OCI-LY3 (cell line): ENCODE measurements around the gene RAB20.
"Not testable (repeated sequence)": the region's sequence is repeated elsewhere in the genome, so short reads cannot be mapped to it uniquely, and the experiment has no call there.

Source experiments
- H2AFZ ChIP-seq: fragments of 200-600, 300-600 bp; shearing (Covaris generic); 2 replicates; pipeline ENCODE4 v1.6.0; 2014; ENCODE audit warnings: antibody characterized with exemption, low read depth, low read length
- H3K27ac ChIP-seq: fragments of 200-600, 300-600 bp; sonication (generic); 2 replicates; pipeline ENCODE4 v1.5.1; 2014; ENCODE audit warnings: mild to moderate bottlenecking, low read length, moderate library complexity, mixed read lengths
- H3K27me3 ChIP-seq: fragments of 200-600, 300-600 bp; sonication (generic); 2 replicates; pipeline ENCODE4 v1.6.1; 2014; ENCODE audit warnings: low read depth, low read length, mixed read lengths
- H3K36me3 ChIP-seq: fragments of 200-600, 300-600 bp; sonication (generic); replicated peaks from 2 replicates; pipeline ENCODE3; 2014; ENCODE audit warnings: low read depth, low read length, mixed read lengths
- H3K4me1 ChIP-seq: fragments of 300-600, 200-600 bp; sonication (generic); 2 replicates; pipeline ENCODE4 v1.6.1; 2014; ENCODE audit warnings: low read length, mixed read lengths
- H3K4me2 ChIP-seq: fragments of 200-600, 300-600 bp; sonication (generic); 2 replicates; pipeline ENCODE4 v1.6.1; 2014; ENCODE audit warnings: low read length, mixed read lengths
- H3K4me3 ChIP-seq: fragments of 300-600, 200-600 bp; sonication (generic); 2 replicates; pipeline ENCODE4 v1.5.1; 2014; ENCODE audit warnings: antibody characterized with exemption, mild to moderate bottlenecking, low read length, moderate library complexity
- H3K79me2 ChIP-seq: fragments of 300-600, 200-600 bp; shearing (Covaris generic); 2 replicates; pipeline ENCODE4 v1.6.1; 2014; ENCODE audit warnings: mild to moderate bottlenecking, low read length, mixed read lengths
- H3K9ac ChIP-seq: fragments of 300-600, 200-600 bp; shearing (Covaris generic); 2 replicates; pipeline ENCODE4 v1.6.0; 2014; ENCODE audit warnings: mild to moderate bottlenecking, low read length, moderate library complexity
- H3K9me3 ChIP-seq: fragments of 200-600, 300-600 bp; shearing (Covaris generic); 2 replicates; pipeline ENCODE4 v1.6.1; 2014; ENCODE audit warnings: low read length, mixed read lengths; ENCODE audit not compliant: insufficient read depth
- H4K20me1 ChIP-seq: fragments of 200-600, 300-600 bp; sonication (generic); 2 replicates; pipeline ENCODE4 v1.6.1; 2016; ENCODE audit warnings: low read length, mixed read lengths; ENCODE audit not compliant: insufficient read depth
- EZH2phosphoT487 ChIP-seq: fragments of 200-600 bp; shearing (Covaris generic); IDR thresholded peaks from 2 replicates; pipeline ENCODE4 v1.6.1; 2018; ENCODE audit warnings: antibody characterized with exemption, mixed run types, low read depth
- TF ChIP-seq, protein P1 (sequence below): fragments of 200-600, 300-600 bp; sonication (generic); IDR thresholded peaks from 2 replicates; pipeline ENCODE4 v1.5.1; 2014; ENCODE audit warnings: antibody characterized with exemption, low read length, low read depth

RAB20 gene

DNA sequence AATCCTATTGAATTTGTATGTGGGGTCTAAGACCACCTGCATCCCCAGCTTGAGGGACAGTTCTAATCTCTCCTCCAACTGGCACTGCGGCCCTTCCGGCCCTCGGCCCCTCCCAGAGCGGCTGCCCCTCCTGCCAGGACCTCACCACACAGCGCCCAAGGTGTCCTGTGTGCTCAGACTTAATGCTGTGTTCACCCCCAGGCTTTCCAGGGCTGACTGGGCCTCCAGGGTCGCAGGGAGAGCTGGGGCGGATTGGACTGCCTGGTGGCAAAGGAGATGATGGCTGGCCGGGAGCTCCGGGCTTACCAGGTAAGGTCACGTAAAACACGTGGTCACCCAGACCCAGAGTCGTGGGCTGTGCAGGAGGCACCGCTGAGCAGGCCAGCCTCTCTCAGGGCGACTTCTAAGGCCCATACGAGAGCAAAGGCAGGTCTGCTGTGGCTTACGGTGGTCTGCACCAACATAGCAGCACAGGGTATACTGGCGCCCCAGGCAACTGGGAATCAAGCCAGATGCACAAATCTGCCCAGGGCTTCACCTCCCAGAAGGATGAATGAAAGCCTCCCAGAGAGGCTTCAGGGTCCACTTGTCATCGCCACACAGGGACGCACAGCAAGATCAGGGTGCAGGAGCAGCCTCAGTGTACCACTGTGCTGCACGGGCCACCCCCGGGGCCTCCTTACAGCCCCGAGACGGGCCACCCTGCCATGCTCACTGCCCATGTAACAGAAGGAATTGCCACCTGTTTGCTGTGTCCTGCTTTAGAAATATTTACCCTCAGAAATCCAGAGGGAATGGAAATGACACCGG lies 69.4 kb downstream of the RAB20 start:
- Histone ChIP-seq H2AFZ (no peak overlapping the region), H3K9me3 (no peaks in the 10 kb centered on the region), H3K36me3 (no peaks in the 10 kb centered on the region), H3K27me3 (0 out of 2 replicates have a peak, but pooled peaks cover 5% of the 10 kb centered on the region), H3K4me3 (no peak overlapping the region), H3K4me2 (no peak overlapping the region), H3K4me1 (no peaks in the 10 kb centered on the region), H3K79me2 (no peaks in the 10 kb centered on the region), H3K27ac (no peak overlapping the region), H4K20me1 (no peaks in the 10 kb centered on the region), H3K9ac (no peak overlapping the region)
- TF ChIP-seq EZH2phosphoT487: no peak
- TF ChIP-seq, protein P1, sequence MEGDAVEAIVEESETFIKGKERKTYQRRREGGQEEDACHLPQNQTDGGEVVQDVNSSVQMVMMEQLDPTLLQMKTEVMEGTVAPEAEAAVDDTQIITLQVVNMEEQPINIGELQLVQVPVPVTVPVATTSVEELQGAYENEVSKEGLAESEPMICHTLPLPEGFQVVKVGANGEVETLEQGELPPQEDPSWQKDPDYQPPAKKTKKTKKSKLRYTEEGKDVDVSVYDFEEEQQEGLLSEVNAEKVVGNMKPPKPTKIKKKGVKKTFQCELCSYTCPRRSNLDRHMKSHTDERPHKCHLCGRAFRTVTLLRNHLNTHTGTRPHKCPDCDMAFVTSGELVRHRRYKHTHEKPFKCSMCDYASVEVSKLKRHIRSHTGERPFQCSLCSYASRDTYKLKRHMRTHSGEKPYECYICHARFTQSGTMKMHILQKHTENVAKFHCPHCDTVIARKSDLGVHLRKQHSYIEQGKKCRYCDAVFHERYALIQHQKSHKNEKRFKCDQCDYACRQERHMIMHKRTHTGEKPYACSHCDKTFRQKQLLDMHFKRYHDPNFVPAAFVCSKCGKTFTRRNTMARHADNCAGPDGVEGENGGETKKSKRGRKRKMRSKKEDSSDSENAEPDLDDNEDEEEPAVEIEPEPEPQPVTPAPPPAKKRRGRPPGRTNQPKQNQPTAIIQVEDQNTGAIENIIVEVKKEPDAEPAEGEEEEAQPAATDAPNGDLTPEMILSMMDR: no peak

- Histone ChIP-seq H3K27ac (no peak overlapping the region), H3K9ac (no peak overlapping the region), H3K4me1 (no peaks in the 10 kb centered on the region), H3K79me2 (no peaks in the 10 kb centered on the region), H3K4me2 (no peak overlapping the region), H3K9me3 (no peaks in the 10 kb centered on the region), H3K36me3 (no peaks in the 10 kb centered on the region), H4K20me1 (no peaks in the 10 kb centered on the region), H2AFZ (no peak overlapping the region), H3K27me3 (0 out of 2 replicates have a peak, but pooled peaks cover 5% of the 10 kb centered on the region), H3K4me3 (no peak overlapping the region)
- TF ChIP-seq, protein P1: no peak
- TF ChIP-seq EZH2phosphoT487: no peak
Measured at GRCh38 chr13:110490009-110490770, 71.3 kb downstream of the RAB20 start.

GRCh38 chr13:110486880-110487279 lies 74.6 kb downstream of the RAB20 start:
- not testable (repeated sequence) for H3K4me2 ChIP-seq, H3K4me1 ChIP-seq, H3K27ac ChIP-seq

GRCh38 chr13:110486061-110486715 lies 75.3 kb downstream of the RAB20 start:
- Histone ChIP-seq H3K4me2 (no peak overlapping the region), H2AFZ (no peak overlapping the region), H3K9me3 (no peaks in the 10 kb centered on the region), H4K20me1 (no peaks in the 10 kb centered on the region), H3K9ac (no peak overlapping the region), H3K27ac (no peak overlapping the region), H3K27me3 (peaks cover 37% of the 10 kb centered on the region), H3K79me2 (no peaks in the 10 kb centered on the region), H3K4me1 (no peaks in the 10 kb centered on the region), H3K4me3 (no peak overlapping the region), H3K36me3 (no peaks in the 10 kb centered on the region)
- no peak for TF ChIP-seq EZH2phosphoT487

More at GRCh38 chr13:110486880-110487279, 74.6 kb downstream of the RAB20 start:
- H3K36me3 ChIP-seq, H3K9ac ChIP-seq, H3K9me3 ChIP-seq, H3K4me3 ChIP-seq, H2AFZ ChIP-seq, H4K20me1 ChIP-seq, H3K79me2 ChIP-seq: not testable (repeated sequence)
- H3K27me3 ChIP-seq: peaks cover 35% of the 10 kb centered on the region
